HAP-1 (cell line): Measurements from ENCODE around the gene CD44.
"Not testable (repeated sequence)": the region's sequence is repeated elsewhere in the genome, so short reads cannot be mapped to it uniquely, and the experiment has no call there.

Source experiments
- DNase-seq, 2 experiments: peaks; one replicate each; pipeline ENCODE4 v3.0.0-alpha.2; 2016 to 2020; ENCODE audit warnings: low spot score in 2 of 2
- H3K27me3 ChIP-seq: fragments of 250-450 bp; sonication (Bioruptor Pico); 2 replicates; pipeline ENCODE4 v1.5.1; 2020; ENCODE audit warnings: low read depth, mild to moderate bottlenecking, moderate library complexity
- H3K36me3 ChIP-seq: fragments of 250-450 bp; sonication (Bioruptor Pico); replicated peaks from 2 replicates; pipeline ENCODE4 v1.5.1; 2020; ENCODE audit warnings: mild to moderate bottlenecking
- H3K4me1 ChIP-seq: fragments of 250-450 bp; sonication (Bioruptor Pico); 2 replicates; pipeline ENCODE4 v1.5.1; 2020; ENCODE audit warnings: mild to moderate bottlenecking
- H3K4me3 ChIP-seq: fragments of 250-450 bp; sonication (Bioruptor Pico); 2 replicates; pipeline ENCODE4 v1.5.1; 2020; ENCODE audit warnings: mild to moderate bottlenecking, moderate library complexity
- H3K9me3 ChIP-seq: fragments of 250-450 bp; sonication (Bioruptor Pico); 2 replicates; pipeline ENCODE4 v1.5.1; 2020; ENCODE audit warnings: mild to moderate bottlenecking, moderate library complexity
- in situ Hi-C: fragments of 300-500 bp; cut with MboI; formaldehyde crosslinking; loops from 3 replicates; pipeline ENCODE4 v1.14.3; 2020; ENCODE audit warnings: low sequenced_read_pairs, inconsistent platforms, mixed read lengths

Gene CD44

GRCh38 chr11:35138943-35139721 is at the start of gene CD44:
Gene CD44, plus strand, starts transcription at chr11:35139171. Its CDS starts 133 bp downstream, at chr11:35139304.
- Histone ChIP-seq H3K9me3 (no peaks in the 10 kb centered on the region), H3K27me3 (peaks cover 27% of the 10 kb centered on the region), H3K4me3 (peak within 1 kb of the TSS; percentile 24), H3K4me1 (no peaks in the 10 kb centered on the region), H3K36me3 (no peaks in the 10 kb centered on the region)
- DNase-seq, result peak in 1 of 2 experiments; percentile 28
- in situ Hi-C loops, result no loop called here

- no peaks in the 10 kb centered on the region for H3K4me1 ChIP-seq
- H3K9me3 ChIP-seq, result no peaks in the 10 kb centered on the region
- in situ Hi-C loops, result no loop called here
- no peak for DNase-seq
- no peaks in the 10 kb centered on the region for H3K27me3 ChIP-seq
- H3K4me3 ChIP-seq, result no peak overlapping the region
- H3K36me3 ChIP-seq, result no peaks in the 10 kb centered on the region
These were observed 49.3 kb upstream of the CD44 start for GRCh38 chr11:35089666-35090065.

GRCh38 chr11:35090125-35090524 is 48.8 kb upstream of the CD44 start:
- Histone ChIP-seq H3K9me3 (no peaks in the 10 kb centered on the region), H3K36me3 (no peaks in the 10 kb centered on the region), H3K27me3 (no peaks in the 10 kb centered on the region), H3K4me3 (no peak overlapping the region), H3K4me1 (no peaks in the 10 kb centered on the region)
- no peak for DNase-seq
- in situ Hi-C loops, result no loop called here

GRCh38 chr11:35090991-35091390 is 48.0 kb upstream of the CD44 start:
- H3K4me1 ChIP-seq, DNase-seq, in situ Hi-C loops, H3K9me3 ChIP-seq, H3K36me3 ChIP-seq, H3K4me3 ChIP-seq, H3K27me3 ChIP-seq: not testable (repeated sequence)

- no peak overlapping the region for H3K4me3 ChIP-seq
- no peak for DNase-seq
These were observed 42.2 kb upstream of the CD44 start for GRCh38 chr11:35096723-35097122.

GRCh38 chr11:35097814-35098455 is 41.0 kb upstream of the CD44 start:
- DNase-seq, result no peak
- Histone ChIP-seq H3K4me3 (no peak overlapping the region), H3K27me3 (no peaks in the 10 kb centered on the region), H3K9me3 (no peaks in the 10 kb centered on the region), H3K36me3 (no peaks in the 10 kb centered on the region), H3K4me1 (no peaks in the 10 kb centered on the region)
- in situ Hi-C loops, result no loop called here

More at GRCh38 chr11:35096723-35097122, 42.2 kb upstream of the CD44 start:
- in situ Hi-C loops, result no loop called here
- no peaks in the 10 kb centered on the region for H3K36me3 ChIP-seq
- H3K27me3 ChIP-seq, result no peaks in the 10 kb centered on the region
- no peaks in the 10 kb centered on the region for H3K4me1 ChIP-seq
- H3K9me3 ChIP-seq, result no peaks in the 10 kb centered on the region

GRCh38 chr11:35098855-35099254 is 40.1 kb upstream of the CD44 start:
- H3K36me3 ChIP-seq, result no peaks in the 10 kb centered on the region
- no peaks in the 10 kb centered on the region for H3K27me3 ChIP-seq
- H3K4me1 ChIP-seq, result no peaks in the 10 kb centered on the region
- in situ Hi-C loops, result no loop called here
- no peak overlapping the region for H3K4me3 ChIP-seq
- H3K9me3 ChIP-seq, result no peaks in the 10 kb centered on the region
- no peak for DNase-seq

GRCh38 chr11:35099278-35100012 is 39.5 kb upstream of the CD44 start:
- in situ Hi-C loops, result no loop called here
- no peaks in the 10 kb centered on the region for H3K4me1 ChIP-seq
- no peaks in the 10 kb centered on the region for H3K27me3 ChIP-seq
- H3K4me3 ChIP-seq, result no peak overlapping the region
- no peaks in the 10 kb centered on the region for H3K9me3 ChIP-seq
- H3K36me3 ChIP-seq, result no peaks in the 10 kb centered on the region
- DNase-seq, result no peak

- in situ Hi-C loops, result no loop called here
- Histone ChIP-seq H3K36me3 (no peaks in the 10 kb centered on the region), H3K4me1 (no peaks in the 10 kb centered on the region), H3K9me3 (no peaks in the 10 kb centered on the region), H3K27me3 (no peaks in the 10 kb centered on the region), H3K4me3 (no peak overlapping the region)
- DNase-seq, result no peak
These were observed 39.0 kb upstream of the CD44 start for GRCh38 chr11:35100013-35100383.

- Histone ChIP-seq H3K4me3 (no peak overlapping the region), H3K9me3 (no peaks in the 10 kb centered on the region), H3K4me1 (no peaks in the 10 kb centered on the region), H3K27me3 (no peaks in the 10 kb centered on the region), H3K36me3 (no peaks in the 10 kb centered on the region)
- in situ Hi-C loops, result no loop called here
- DNase-seq, result no peak
These were observed 37.7 kb upstream of the CD44 start for GRCh38 chr11:35101223-35101622.

- Histone ChIP-seq H3K9me3 (no peaks in the 10 kb centered on the region), H3K4me3 (no peak overlapping the region), H3K27me3 (no peaks in the 10 kb centered on the region), H3K4me1 (no peaks in the 10 kb centered on the region), H3K36me3 (no peaks in the 10 kb centered on the region)
- in situ Hi-C loops, result no loop called here
- DNase-seq, result no peak
These were observed 36.7 kb upstream of the CD44 start for GRCh38 chr11:35102267-35102666.

GRCh38 chr11:35103366-35104208 is 35.4 kb upstream of the CD44 start:
- Histone ChIP-seq H3K9me3 (no peaks in the 10 kb centered on the region), H3K4me3 (no peak overlapping the region), H3K4me1 (no peaks in the 10 kb centered on the region), H3K36me3 (no peaks in the 10 kb centered on the region), H3K27me3 (no peaks in the 10 kb centered on the region)
- in situ Hi-C loops, result no loop called here
- DNase-seq, result no peak

GRCh38 chr11:35104655-35105054 is 34.3 kb upstream of the CD44 start:
- Histone ChIP-seq H3K4me3 (no peak overlapping the region), H3K36me3 (no peaks in the 10 kb centered on the region), H3K9me3 (no peaks in the 10 kb centered on the region), H3K4me1 (no peaks in the 10 kb centered on the region), H3K27me3 (no peaks in the 10 kb centered on the region)
- no peak for DNase-seq
- in situ Hi-C loops, result no loop called here
